ENCODE results near the gene BCHE.

Gene BCHE

DNA sequence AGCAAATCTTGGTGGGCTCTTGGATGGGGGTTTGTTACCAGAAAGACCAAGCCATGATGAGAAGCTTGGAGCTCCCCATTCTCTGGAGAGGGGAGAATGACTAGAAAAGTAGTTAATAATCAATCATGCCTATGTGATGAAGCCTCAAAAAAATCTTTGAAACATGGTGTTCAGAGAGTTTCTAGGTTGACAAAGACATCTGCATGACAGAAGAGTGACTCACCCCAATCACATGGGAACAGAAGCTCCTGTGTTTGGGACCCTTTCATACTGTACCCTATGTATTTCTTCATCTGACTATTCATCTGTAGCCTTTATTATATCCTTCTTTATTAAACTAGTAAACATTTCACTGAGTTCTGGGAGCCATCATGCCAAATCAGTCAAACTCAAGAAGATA, 87.4 kb downstream of the BCHE start:
- DNase-seq (ENCODE audit: low spot score): no peak

DNA sequence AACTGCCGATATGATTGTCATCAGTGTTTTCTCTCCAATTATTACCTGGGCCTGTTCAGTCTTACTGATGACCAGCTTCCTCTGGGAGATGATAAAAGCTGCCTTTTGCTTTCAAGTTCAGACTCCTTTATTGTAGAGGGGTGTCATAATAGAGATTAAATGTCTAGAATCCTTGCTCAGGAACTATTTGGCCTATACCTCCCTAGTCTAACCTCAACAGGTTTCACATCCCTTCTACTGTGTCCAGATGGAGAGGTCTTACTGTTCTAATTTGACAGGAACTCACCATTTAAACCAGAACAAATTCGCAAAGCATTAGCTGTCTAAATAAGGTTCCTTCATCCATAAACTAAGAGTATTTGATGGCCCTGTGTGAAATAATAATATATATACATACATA, 88.0 kb downstream of the BCHE start:
- DNase-seq (ENCODE audit: low spot score): no peak

GRCh38 chr3:165748094-165748493, 89.1 kb downstream of the BCHE start:
- no peak for DNase-seq (ENCODE audit: low spot score)

GRCh38 chr3:165746874-165747273, 90.3 kb downstream of the BCHE start:
- no peak for DNase-seq (ENCODE audit: low spot score)

- DNase-seq (ENCODE audit: low spot score): no peak
These were observed 93.2 kb downstream of the BCHE start for GRCh38 chr3:165744025-165744424.

- DNase-seq (ENCODE audit: low spot score): no peak
These were observed 94.9 kb downstream of the BCHE start for GRCh38 chr3:165742351-165742750.

DNA sequence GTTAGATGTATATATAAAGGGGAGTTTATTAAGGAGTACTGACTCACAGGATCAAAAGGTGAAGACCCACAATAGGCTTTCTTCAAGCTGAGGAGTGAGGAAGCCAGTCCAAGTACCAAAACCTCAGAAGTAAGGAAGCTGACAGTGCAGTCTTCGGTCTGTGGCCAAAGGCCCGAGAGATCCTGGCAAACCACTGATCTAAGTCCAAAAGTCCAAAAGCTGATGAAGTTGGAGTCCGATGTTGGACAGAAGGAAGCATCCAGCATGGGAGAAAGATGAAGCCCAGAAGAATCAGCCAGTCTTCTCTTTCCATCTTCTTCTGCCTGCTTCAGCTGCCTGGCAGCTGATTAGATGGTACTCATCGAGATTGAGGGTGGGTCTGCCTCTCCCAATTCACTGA, 107.5 kb downstream of the BCHE start:
- no peak for DNase-seq (ENCODE audit: low spot score)

- no peak for DNase-seq (ENCODE audit: low spot score)
These were observed 108.3 kb downstream of the BCHE start for GRCh38 chr3:165728924-165729323.

GRCh38 chr3:165725296-165725695, 111.9 kb downstream of the BCHE start:
- no peak for DNase-seq (ENCODE audit: low spot score)

Data from globus pallidus (tissue), 1 donor.